ENCODE results near the gene ZNF780A. TPM values are rescaled to one million over a fixed set of nuclear protein-coding genes. Genes with fewer than 3 reads are reported as not detected.
A peak's percentile ranks its signal among the peaks of the same experiment; 100 is the strongest.

Gene ZNF780A
- total and polyA plus RNA-seq, 2 of the 8 experiments (the other 6 are each of a cell fraction or from before 2014, with no cell fraction given): 3.5 to 12.0 TPM

DNA sequence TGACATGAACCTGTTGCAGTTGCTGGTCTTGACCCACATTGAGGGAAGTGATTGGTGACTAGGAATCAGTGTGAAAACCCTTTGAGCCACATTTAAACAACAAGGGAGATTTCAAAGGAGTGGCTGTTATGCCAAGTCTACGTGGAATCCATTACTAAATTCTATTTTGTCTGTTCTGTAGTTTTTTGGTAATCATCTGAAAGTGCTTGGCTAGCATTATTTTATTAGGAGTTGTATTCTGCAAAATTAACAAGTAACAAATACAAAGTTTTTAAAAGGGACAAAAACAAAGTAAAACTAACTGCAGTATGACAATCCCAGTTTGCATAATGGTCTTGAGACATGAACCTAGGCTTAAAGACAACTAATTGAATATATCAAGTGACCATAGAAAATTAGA is 14.0 kb upstream of the ZNF780A start:
- no peak overlapping the region for H3K18ac ChIP-seq (ENCODE audit: extremely low read depth, low read length)
- no peak overlapping the region for H4K91ac ChIP-seq (replicated peaks; ENCODE audit: insufficient read length, low read length)
- H4K5ac ChIP-seq (ENCODE audit: insufficient read length, low read depth, low read length): no peak overlapping the region
- no peak overlapping the region for H3K4me2 ChIP-seq (ENCODE audit: insufficient read depth in 1 of 2, low read depth in 2 of 2, low read length in 2 of 2)
- no peak overlapping the region for H2BK20ac ChIP-seq (ENCODE audit: low read length)
- peaks cover 6 to 7% of the 10 kb centered on the region in 2 experiments; a peak in 3 of 4 replicates for H3K9me3 ChIP-seq (ENCODE audit: insufficient read depth in 2 of 2, low read depth in 1 of 2, low read length in 1 of 2)
- no peaks in the 10 kb centered on the region for H3K23me2 ChIP-seq (ENCODE audit: low read depth, low read length)
- H3K27ac ChIP-seq (ENCODE audit: low read depth, low read length): no peak overlapping the region
- no peak overlapping the region for H3K56ac ChIP-seq (replicated peaks; ENCODE audit: insufficient read length, low read depth, low read length)
- H2AK5ac ChIP-seq (ENCODE audit: low read depth, low read length): no peak overlapping the region
- no peaks in the 10 kb centered on the region for H3K27me3 ChIP-seq (replicated peaks in 1 of 4; ENCODE audit: control insufficient read depth in 3 of 4, extremely low read depth in 1 of 4, insufficient read depth in 3 of 4, low read length in 3 of 4)
- H2AFZ ChIP-seq (ENCODE audit: low read length): no peak overlapping the region
- H4K8ac ChIP-seq (ENCODE audit: extremely low read depth, insufficient read depth, low read length): no peak overlapping the region
- H3K36me3 ChIP-seq (ENCODE audit: control insufficient read depth in 2 of 4, insufficient read depth in 4 of 4, low read length in 3 of 4): no peaks in the 10 kb centered on the region
- no peak overlapping the region for H3K9ac ChIP-seq (replicated peaks in 1 of 4; ENCODE audit: extremely low read depth in 1 of 4, low read depth in 3 of 4, low read length in 3 of 4)
- no peaks in the 10 kb centered on the region for H4K20me1 ChIP-seq (replicated peaks in 1 of 2; ENCODE audit: control insufficient read depth in 1 of 2, insufficient read depth in 2 of 2, low read length in 2 of 2)
- H3K23ac ChIP-seq (ENCODE audit: insufficient read length): no peak overlapping the region
- FAIRE-seq (peak; percentile 32), DNase-seq (ENCODE audit: low read depth in 1 of 2, low spot score in 2 of 2) (no peak)
- H2BK15ac ChIP-seq (ENCODE audit: low read length): no peak overlapping the region
- no peak overlapping the region for H3K4me3 ChIP-seq (ENCODE audit: extremely low read depth in 1 of 4, insufficient read depth in 2 of 4, low read depth in 3 of 4, low read length in 4 of 4)
- H3K4me1 ChIP-seq (replicated peaks in 1 of 4; ENCODE audit: control insufficient read depth in 3 of 4, insufficient read depth in 4 of 4, low read length in 3 of 4): no peaks in the 10 kb centered on the region
- H2BK5ac ChIP-seq (ENCODE audit: low read depth, low read length): no peak overlapping the region
- ChIA-PET POLR2A (ENCODE audit: partially characterized antibody) (no interaction called here), CTCF (ENCODE audit: partially characterized antibody) (no interaction called here)
- WGBS, 2 experiments (ENCODE audit: extremely low coverage in 1 of 2, insufficient coverage in 1 of 2, insufficient read length in 1 of 2, insufficient replicate concordance in 2 of 2, low coverage in 1 of 2, low lambda C conversion rate in 2 of 2, missing lambda C conversion rate in 1 of 2): 54% methylated on average over 1 of the region's 1 CpG; no CpG with 5 or more reads in 1 of the 2 experiments
- no peak overlapping the region for H2BK12ac ChIP-seq (ENCODE audit: low read depth, low read length)
- H3K79me1 ChIP-seq (ENCODE audit: low read depth, low read length): no peaks in the 10 kb centered on the region; the same call in 1 of the 2 replicates
- no peak overlapping the region for H3K14ac ChIP-seq (ENCODE audit: insufficient read length)
- no peak overlapping the region for H2BK120ac ChIP-seq (replicated peaks; ENCODE audit: low read depth, low read length)
- no peaks in the 10 kb centered on the region for H3K79me2 ChIP-seq (ENCODE audit: control insufficient read depth in 1 of 2, insufficient read depth in 2 of 2, low read length in 2 of 2)
- H3K4ac ChIP-seq (replicated peaks; ENCODE audit: insufficient read length, low read depth, low read length): no peak overlapping the region
- no peak for TF ChIP-seq JUND (IDR thresholded peaks at IDR 0.05; ENCODE audit: low read length)
- no peak for TF ChIP-seq MAFK (IDR thresholded peaks at IDR 0.05; ENCODE audit: low read depth, low read length)
- no peak for TF ChIP-seq FOSL1 (IDR thresholded peaks at IDR 0.05; ENCODE audit: insufficient read depth, low read depth, low read length)
- TF ChIP-seq CTCF (IDR thresholded peaks at IDR 0.05; ENCODE audit: control extremely low read depth in 1 of 3, insufficient read depth in 1 of 3, low read depth in 1 of 3, low read length in 3 of 3): no peak
- TF ChIP-seq RXRA (IDR thresholded peaks at IDR 0.05; ENCODE audit: insufficient read depth, low read depth, low read length): no peak
- no peak for TF ChIP-seq JUN (IDR thresholded peaks at IDR 0.05; ENCODE audit: low read depth, low read length)
- TF ChIP-seq EP300 (IDR thresholded peaks at IDR 0.05; ENCODE audit: borderline replicate concordance in 1 of 2, low read depth in 2 of 2, low read length in 2 of 2): no peak
- no peak for TF ChIP-seq GABPA (IDR thresholded peaks at IDR 0.05; ENCODE audit: borderline replicate concordance, insufficient read depth, low read length)
- no peak for TF ChIP-seq CEBPB (IDR thresholded peaks at IDR 0.05; ENCODE audit: low read depth, low read length)
- no peak for TF ChIP-seq KDM1A (IDR thresholded peaks at IDR 0.05; ENCODE audit: borderline replicate concordance, low read length)
- no peak for TF ChIP-seq POU5F1 (IDR thresholded peaks at IDR 0.05; ENCODE audit: low read depth, low read length)
- no peak for TF ChIP-seq PHF8 (conservative IDR thresholded peaks at IDR 0.05; ENCODE audit: low read depth, low read length)

Data from H1 (cell line).